T47D (cell line): ENCODE measurements around the gene ALG12.

ENCODE experiments used
- DNase-seq, 2 experiments: peaks; one replicate each; pipeline versions ENCODE4 v3.0.0 to v3.0.0-alpha.2; 2011 to 2012; ENCODE audit warnings: low read depth in 1 of 2, low spot score in 1 of 2
- JUND ChIP-seq: IDR thresholded peaks from 2 replicates; pipeline ENCODE4 v1.6.1; 2012; ENCODE audit warnings: low read depth
- in situ Hi-C: cut with HindIII; loops from 2 replicates; pipeline ENCODE4 v1.10.0; 2016; ENCODE audit warnings: low sequenced_read_pairs, low pct_unique_long_range_greater_than_20kb

ALG12 gene

DNA sequence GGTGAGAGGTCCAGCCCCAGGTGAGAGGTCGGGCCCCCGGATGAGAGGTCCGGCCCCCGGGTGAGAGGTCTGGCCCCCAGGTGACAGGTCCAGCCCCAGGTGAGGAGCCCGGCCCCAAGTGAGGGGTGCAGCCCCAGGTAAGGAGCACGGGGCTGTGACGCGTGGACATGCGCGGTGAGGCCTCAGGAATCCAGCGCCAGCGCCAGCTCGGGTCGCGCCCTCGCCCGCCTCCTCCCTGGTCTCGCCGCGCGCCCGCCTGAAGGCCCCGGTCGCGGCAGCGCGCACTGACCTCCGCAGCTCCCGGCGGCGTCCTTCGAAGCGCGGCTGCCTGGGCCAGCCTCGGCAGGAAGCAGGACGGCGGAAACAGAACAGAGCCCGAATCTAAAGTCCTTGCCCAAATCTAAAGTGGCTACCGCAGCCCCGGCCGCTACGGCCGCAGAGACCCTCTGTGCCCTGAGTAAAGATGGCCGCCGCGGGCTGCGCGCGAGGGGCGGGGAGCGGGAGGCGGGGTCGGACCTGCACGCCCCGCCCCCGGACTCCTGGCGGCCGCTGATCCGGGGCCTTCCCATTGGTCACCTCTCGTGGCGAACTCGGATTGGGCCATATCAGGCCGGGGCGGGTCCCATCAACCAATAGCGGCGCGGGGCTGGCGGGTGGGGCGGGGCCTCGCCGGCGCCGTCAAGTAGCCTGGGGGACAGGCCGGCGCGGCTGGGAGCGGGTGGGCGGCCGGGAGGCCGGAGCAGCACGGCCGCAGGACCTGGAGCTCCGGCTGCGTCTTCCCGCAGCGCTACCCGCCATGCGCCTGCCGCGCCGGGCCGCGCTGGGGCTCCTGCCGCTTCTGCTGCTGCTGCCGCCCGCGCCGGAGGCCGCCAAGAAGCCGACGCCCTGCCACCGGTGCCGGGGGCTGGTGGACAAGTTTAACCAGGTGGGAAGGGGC lies at the start of gene ALG12, which contains the start of gene CRELD2:
Gene ALG12, minus strand, starts transcription at position 465 of the 937 bp plus-strand sequence. CDS start 4,673 bp downstream, outside the sequence.
Gene CRELD2, plus strand, starts transcription at position 661 of the 937 bp plus-strand sequence. Its CDS starts 136 bp downstream, at position 797.
- in situ Hi-C loops: no loop called here
- DNase-seq: peak; percentile 93 to 95
- no peak for TF ChIP-seq JUND

DNA sequence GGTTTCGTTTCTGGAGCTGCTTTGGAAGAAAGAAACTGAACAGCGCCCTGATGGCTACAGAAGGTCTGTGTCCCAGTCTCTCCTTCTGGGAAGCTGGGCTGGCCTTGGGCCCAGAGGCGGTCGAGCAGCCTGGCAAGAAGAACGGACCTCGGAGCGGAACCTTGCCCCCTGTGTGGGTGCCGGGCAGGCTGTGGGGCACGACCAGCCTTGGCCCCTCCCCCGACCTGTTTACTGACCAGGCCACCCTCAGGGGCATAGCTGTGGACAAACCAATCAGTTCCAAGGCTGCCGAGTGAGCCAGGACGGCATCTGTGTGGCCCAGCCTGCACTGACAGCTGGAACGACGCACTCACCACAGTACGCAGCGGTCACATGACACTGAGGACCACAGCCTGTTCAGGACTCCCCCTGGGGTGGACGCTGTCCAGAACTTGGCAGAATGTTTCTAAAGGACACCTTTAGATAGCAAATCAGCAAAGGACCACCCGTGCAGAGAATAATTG lies 49.5 kb upstream of the ALG12 start:
- peak; percentile 56 to 73 for DNase-seq
- no peak for TF ChIP-seq JUND
- in situ Hi-C loops: no loop called here

DNA sequence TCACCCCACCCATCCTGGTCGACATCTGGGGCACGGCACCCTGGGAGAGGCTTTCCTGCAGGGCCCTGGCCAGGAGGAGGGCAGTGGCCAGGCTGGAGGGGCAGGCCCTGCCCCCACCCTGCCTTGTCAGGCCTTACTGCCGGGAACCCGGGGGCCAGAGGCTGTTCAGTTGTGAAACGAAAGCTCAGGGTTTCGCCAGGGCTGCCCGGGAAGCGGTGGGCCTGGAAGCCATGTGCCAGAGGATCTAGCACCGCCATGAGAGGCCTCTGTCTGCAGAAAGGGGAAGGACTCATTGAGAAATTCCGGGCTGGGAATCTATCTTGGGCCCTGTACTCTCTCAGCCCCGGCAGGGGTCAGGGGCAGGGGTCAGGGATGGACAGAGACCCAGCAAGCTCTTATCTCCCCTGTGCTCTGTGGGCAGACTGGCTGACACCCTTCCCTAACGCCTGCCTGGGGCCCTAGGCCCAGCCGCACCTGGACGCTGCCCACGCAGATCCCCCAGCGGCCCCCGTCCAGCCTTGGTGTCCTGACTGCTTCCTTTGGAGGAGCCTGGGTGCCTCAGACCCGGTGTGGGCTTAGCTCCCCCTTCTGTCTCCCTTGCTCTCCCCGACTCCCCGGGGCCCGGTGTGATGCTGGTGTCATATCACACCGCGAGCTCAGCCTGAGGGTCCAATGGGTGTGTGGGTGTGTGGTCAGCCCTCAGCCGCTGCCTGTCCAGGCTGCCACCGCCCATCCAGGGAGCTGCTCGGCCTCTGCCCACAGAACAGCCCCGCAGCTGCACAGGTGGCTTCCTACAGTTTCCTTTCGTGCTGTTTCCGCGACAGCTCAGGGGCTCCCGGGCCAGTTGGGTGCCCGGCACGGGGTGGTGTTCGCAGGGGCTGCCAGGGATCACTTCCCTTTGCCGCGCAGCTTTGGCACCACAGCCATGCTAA lies 48.8 kb upstream of the ALG12 start:
- no peak for TF ChIP-seq JUND
- no peak for DNase-seq
- in situ Hi-C loops: no loop called here

DNA sequence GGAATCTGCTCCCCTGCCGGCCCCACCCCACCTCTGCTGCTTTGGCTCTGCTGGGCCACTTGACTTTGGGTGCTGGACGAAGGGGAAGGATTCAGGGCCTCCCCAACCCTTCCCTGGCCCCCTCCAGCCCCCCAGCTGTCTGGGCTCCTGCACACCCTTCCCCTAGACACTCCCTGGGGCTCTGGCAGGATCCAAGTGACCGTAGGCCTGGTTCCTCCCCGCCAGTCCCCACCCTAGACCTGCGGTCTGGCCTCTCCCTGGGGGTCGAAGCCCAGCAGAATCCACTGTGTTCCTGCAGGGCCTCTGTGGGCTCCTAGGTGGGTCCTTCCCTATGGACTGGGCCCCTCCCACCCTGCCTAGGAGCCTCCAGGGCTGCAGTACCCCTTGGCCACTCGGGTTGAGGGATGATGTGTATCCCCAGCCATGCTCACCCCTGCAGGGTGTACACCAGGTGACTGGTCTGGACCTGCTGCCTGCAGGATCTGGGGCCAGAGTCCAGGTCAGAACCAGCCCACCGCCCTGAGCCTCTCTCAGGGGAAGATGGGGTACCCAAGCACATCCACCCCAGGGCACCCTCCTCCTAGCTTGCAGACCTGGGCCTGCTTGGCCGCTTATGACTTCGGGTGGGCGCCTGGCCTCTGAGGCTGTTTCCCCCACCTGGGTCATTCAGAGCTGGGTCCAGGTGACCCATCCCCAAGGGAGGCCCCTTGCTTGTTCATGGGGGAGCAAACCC lies 48.0 kb upstream of the ALG12 start:
- in situ Hi-C loops: no loop called here
- TF ChIP-seq JUND: no peak

DNA sequence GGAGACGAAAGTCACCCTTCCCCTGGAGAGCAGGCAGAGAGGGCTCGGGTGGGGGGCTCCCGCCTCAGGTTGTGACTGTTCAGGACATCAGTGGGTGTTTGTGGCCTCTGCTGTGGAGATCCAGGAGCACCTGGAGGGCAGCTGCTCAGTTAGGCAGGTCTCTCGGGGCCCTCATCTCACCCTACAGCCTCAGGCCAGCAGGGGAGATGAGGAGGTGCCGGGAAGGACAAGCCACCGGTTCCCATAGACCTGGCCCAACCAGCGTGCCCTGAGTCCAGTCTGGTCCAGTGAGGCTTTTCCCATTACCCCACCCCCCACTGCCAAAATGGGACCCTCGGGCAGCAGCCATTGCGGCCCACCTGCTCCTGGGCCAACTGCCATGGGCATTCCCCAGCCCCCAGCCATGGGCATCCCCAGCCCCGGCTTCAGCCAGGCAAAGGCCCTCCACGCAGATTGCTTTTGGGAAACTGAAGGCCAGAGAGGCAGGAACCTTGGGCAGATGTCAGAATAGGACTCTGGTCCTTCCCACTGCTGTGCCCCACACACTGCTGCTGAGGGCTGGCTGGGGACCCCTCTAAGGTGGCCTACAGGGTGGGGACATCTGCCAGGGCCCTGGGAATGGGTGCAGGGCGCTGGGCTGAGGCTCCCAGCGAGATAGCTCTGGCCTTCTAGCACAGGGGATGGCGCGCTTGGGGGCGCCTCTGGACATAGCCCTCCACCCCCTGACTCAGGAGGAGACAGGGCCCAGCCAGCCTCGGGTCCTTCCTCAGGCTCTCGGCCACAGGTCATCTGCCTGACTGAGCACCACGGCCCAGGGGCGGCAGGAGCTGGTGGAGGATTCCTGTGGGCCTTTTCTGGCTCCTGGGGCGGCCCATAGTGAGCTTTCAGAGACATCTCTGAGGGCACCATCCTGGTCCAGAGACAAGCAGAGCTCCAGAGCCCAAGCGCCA lies 47.1 kb upstream of the ALG12 start:
- in situ Hi-C loops: no loop called here

More for the DNA sequence above, 48.0 kb upstream of the ALG12 start:
- DNase-seq: no peak

DNA sequence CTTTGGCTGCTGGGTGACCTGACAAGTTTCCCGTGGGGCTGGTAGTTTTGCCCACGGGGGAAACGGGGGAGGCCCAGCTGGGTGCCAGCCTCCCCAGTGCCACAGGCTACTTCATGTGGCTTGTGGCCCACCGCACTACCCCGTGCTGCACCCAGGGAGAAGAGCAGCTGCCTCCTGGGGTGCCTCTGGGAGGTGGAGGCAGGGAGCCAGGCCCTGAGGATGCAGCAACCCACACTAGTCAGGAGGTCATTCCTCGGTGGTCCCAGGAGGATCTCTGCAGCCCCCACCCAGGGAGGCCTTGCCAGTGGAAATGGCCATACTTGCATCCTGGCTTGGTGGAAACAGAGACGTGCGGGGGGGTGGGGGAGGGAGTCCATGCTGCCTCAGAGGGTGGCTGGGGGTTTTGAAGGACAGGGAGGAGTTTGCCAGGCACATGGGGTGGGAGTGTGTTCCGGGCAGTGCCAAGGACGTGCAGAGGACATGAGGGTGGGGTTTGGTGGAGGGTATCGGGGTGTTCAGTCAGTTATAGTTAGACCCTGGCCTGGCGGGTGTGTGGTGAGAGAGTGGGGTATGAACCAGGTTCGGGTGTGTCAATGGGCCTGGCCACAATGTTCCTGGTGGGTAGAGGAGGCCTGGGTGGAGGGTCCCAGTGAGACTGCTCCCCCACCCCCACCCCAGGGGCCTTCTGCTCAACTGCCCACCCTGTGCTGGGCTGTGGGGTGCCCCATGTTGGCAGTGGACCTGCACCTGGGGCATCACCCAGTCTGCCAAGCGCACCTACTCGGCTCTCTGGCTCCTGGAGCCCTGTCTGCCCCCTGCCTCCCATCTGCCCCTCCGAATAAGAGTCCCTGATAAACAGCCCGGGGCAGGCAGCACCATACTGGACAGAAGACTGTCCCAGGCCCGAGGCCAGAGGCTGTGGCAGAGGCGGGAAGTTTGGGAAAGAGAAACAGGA lies 46.2 kb upstream of the ALG12 start:
- in situ Hi-C loops: no loop called here
- no peak for TF ChIP-seq JUND
- no peak for DNase-seq

More for the DNA sequence above, 47.1 kb upstream of the ALG12 start:
- no peak for DNase-seq
- no peak for TF ChIP-seq JUND

DNA sequence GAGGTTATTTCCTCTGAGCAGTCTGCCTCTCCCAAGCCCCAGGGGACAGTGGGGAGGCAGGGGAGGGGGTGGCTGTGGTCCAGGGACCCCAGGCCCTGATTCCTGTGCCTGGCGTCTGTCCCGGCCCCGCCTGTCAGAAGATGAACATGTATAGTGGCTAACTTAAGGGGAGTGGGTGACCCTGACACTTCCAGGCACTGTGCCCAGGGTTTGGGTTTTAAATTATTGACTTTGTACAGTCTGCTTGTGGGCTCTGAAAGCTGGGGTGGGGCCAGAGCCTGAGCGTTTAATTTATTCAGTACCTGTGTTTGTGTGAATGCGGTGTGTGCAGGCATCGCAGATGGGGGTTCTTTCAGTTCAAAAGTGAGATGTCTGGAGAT lies 45.4 kb upstream of the ALG12 start:
- in situ Hi-C loops: no loop called here
- DNase-seq: no peak
- TF ChIP-seq JUND: no peak

DNA sequence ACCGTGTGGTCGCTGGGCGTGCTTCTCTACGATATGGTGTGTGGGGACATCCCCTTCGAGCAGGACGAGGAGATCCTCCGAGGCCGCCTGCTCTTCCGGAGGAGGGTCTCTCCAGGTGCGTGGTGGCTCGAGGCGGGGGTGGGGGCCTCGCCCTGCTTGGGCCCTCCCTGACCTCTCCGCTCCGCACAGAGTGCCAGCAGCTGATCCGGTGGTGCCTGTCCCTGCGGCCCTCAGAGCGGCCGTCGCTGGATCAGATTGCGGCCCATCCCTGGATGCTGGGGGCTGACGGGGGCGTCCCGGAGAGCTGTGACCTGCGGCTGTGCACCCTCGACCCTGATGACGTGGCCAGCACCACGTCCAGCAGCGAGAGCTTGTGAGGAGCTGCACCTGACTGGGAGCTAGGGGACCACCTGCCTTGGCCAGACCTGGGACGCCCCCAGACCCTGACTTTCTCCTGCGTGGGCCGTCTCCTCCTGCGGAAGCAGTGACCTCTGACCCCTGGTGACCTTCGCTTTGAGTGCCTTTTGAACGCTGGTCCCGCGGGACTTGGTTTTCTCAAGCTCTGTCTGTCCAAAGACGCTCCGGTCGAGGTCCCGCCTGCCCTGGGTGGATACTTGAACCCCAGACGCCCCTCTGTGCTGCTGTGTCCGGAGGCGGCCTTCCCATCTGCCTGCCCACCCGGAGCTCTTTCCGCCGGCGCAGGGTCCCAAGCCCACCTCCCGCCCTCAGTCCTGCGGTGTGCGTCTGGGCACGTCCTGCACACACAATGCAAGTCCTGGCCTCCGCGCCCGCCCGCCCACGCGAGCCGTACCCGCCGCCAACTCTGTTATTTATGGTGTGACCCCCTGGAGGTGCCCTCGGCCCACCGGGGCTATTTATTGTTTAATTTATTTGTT lies 44.8 kb upstream of the ALG12 start:
- no peak for DNase-seq
- in situ Hi-C loops: no loop called here
- TF ChIP-seq JUND: no peak

DNA sequence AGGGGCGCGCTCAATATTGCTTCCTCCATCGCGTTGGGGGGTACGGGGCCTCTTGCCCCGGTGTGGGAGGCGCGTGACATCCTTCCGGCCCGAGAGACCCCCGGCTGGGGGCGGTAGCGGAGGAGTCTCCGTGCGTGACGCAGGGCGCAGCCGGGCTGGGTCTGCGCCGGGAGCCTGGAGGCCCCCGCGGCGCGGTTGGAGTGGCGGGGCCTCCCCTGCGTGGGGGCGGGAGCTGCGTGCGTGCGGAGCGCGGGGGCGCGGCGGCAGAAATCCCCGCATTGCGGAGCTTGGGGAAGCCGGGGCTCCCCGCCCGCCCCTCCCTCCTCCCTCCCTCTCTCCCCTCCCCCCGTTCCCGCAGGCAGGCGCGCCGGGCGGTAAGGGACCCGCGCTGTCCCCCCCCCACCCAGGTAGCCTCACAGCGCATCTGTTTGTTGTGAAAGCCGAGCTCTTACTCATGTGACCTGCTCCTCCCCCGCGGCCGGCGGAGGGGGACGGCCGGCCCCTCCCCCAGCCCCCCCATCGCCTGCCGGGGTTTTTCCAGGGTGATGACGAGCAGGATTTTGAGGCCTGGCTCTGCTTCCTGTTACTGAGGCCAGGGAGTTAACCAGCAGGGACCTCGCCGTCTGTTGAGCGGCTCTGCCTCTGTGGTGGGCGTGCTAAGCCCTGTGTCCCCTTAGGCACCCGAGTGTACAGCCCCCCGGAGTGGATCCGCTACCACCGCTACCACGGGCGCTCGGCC lies 43.9 kb upstream of the ALG12 start:
- DNase-seq: peak; percentile 67 to 95
- in situ Hi-C loops: no loop called here
- no peak for TF ChIP-seq JUND
